ENCODE measurements around the gene ZNF648. TPM values are rescaled to one million over a fixed set of nuclear protein-coding genes. Genes with fewer than 3 reads are reported as not detected.
A peak's percentile ranks its signal among the peaks of the same experiment; 100 is the strongest.
"Not testable (repeated sequence)": the region's sequence is repeated elsewhere in the genome, so short reads cannot be mapped to it uniquely, and the experiment has no call there.

ZNF648 gene
- not detected in 2 replicates for total RNA-seq (2014; rRNA removed; shearing (Covaris generic))

- DNase-seq (ENCODE audit: low read depth) = no peak
These were observed at the start of gene ZNF648 for GRCh38 chr1:182061594-182061993. ZNF648 (minus strand) TSS chr1:182061712; CDS start chr1:182058010, 3,702 bp downstream.

- DNase-seq (ENCODE audit: low read depth) = no peak
These were observed 49.1 kb upstream of the ZNF648 start for GRCh38 chr1:182110635-182111034.

GRCh38 chr1:182109771-182110170 is 48.3 kb upstream of the ZNF648 start:
- DNase-seq (ENCODE audit: low read depth) = no peak

DNA sequence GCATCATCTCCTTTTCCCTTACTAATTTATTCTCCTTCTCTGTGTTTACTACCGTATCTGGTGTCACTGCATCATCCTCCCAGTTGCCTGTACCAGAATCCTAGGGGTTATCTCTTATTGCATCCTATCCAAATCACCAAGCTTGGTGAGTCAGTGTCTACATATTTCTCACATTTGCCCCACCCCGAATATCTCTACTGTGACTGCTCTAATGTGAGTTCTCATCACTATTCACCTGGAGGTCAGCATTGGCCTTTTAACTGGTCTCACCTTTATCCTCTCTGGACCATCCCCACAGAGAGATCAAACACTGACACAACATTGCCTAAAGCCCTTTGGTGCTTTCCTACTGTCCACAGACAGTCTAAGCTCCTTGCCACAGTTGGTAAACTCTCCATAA is 45.7 kb upstream of the ZNF648 start:
- DNase-seq (ENCODE audit: low read depth) = no peak

DNA sequence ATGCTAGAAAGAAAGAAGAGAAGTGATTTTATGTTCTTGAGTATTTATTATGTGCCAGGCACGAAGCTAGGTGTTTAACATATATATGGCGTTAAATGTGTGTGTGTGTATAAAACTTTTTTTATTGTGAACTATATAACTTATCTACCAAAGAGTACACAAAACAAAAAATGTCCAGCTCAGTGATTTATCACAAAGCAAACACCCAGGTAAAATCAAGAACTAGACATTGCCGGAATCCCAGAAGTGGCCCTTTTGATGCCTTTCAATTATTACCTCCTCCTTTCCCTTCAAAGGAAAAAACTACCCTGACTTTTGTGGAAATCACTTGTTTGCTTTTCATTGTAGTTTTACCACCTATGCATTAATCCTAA is 40.5 kb upstream of the ZNF648 start:
- DNase-seq (ENCODE audit: low read depth) = no peak

DNA sequence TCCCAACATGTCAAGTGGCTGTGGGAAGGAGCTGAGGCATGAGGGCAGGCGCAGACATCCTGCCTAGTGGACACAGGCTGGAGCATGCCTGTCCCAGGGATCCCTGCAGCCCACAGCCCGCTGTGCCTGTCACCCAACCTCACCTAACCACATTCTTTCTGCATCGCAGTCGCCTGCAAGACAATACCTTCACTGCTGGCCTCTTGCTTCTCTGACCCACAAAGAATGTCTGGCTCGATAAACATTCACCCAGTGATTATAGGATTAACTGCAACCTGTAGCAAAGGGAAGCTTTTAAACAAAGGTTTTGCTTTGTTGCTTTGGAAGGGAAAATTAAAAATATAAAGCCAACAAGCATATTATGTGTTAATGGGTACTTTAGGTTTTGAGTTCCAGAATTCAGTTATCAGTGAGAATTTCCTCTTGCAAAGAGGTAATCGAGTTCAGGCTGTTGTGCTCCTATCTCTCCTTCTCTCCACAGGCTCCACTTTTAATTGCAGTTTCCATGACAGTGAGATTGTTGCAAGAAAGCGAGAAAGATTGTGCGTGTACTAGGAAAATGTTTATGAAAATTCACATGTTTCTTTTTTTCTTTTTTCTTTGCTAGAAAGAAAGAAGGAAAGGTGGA is 40.0 kb upstream of the ZNF648 start:
- no peak for DNase-seq (ENCODE audit: low read depth)

GRCh38 chr1:182098301-182098700 is 36.8 kb upstream of the ZNF648 start:
- no peak for DNase-seq (ENCODE audit: low read depth)

DNA sequence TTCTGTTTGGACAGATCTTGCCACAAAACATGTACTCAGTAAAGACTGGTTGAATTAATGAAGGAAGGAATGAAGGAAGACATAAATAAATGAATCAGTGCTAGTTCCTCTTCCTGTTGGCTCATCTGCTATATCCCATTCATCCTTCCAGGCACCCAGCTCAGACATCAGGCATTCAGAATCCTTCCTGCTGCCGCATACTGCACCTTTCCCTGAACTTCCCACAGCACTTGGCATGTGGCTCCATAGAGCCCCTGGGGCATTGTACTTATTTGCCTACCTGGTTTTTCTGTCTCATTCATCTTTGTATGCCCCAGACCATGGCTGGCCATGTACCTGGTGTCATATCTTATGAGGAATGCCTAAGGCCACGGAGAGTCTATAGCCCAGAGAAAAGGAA is 34.4 kb upstream of the ZNF648 start:
- no peak for DNase-seq (ENCODE audit: low read depth)

DNA sequence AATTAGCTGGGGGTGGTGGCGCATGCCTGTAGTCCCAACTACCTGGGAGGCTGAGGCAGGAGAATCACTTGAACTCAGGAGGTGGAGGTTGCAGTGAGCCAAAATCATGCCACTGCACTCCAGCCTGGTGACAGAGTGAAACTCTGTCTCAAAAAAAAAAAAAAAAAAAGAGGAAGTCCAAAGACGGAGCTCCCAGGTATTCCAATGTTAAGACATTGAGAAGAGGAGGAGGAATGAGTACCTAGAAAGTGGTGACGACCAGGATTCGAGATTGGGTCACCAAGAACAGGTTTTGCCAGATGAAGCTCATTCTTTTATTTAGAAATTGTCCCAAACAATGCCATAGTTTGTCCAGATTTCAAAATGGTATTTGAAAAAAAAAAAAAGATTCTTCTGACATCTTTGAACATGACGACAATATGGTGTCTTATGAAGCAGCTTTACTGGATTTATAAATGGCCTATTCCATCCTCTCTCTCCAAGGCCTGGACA is 33.0 kb upstream of the ZNF648 start:
- not testable (repeated sequence) for DNase-seq (ENCODE audit: low read depth)

DNA sequence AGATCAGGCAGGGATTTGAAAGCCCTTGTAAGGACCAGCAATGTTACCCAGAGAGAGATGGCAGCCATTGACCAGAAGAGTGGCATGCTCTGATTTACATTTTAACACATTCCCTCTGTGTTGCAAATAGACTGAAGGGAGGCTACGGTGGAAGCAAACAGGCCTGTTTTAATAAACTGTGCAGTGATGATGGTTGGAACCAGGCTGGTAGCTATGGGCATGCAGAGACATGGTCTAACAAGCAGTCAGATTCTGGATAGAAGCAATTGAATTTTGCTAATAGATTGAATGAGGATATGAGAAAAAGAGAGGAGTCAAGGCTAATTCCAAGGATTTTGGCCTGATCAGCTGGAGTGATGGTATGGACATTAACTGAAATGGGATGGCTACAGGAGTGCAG is 32.3 kb upstream of the ZNF648 start:
- DNase-seq (ENCODE audit: low read depth) = no peak

DNA sequence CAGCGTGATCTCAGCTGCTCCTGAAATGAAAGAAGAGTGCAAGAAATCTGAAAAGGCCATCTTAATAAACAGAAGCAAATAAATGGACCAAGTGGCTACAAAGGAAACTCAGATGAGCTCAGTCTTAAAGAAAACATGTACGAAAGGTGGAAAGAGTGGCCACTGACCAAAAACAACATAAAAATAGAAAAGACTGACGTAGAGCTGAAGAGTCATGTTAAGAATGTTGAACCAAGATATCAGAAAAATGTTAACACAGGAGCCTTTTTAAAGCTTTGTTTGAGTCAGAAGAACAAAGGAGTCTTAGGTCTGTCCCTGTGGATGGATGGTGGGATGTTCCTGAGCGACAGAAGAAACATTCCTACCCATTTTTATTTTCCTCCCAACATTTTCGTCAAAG is 30.8 kb upstream of the ZNF648 start:
- DNase-seq (ENCODE audit: low read depth) = no peak

GRCh38 chr1:182091083-182091482 is 29.6 kb upstream of the ZNF648 start:
- DNase-seq (ENCODE audit: low read depth) = no peak

- peak; percentile 59 for DNase-seq (ENCODE audit: low read depth)
These were observed 26.3 kb upstream of the ZNF648 start for GRCh38 chr1:182087719-182088350.

- DNase-seq (ENCODE audit: low read depth) = peak; percentile 6
These were observed 25.8 kb upstream of the ZNF648 start for GRCh38 chr1:182087304-182087703.

- DNase-seq (ENCODE audit: low read depth) = no peak
These were observed 25.1 kb upstream of the ZNF648 start for GRCh38 chr1:182086620-182087019.

DNA sequence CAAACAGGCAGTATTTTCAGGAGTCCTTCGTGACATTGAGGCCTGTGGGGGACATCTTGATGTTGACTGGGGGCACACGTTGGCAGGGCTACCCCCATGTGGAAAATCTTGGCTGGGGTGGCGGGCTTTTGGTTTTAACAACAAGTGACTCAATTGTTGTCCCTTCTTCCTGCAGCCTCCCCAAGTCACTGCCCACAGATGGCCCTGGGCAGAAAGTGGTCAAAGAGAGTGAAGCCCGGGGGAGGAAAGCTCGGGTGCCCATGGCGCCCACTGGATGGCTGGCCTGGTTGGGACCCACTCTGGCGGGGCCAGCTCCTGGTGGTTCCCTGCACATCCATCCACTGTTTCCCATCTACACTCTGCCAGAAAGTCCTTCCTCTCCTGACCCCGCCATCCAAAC is 24.6 kb upstream of the ZNF648 start:
- DNase-seq (ENCODE audit: low read depth) = no peak

DNA sequence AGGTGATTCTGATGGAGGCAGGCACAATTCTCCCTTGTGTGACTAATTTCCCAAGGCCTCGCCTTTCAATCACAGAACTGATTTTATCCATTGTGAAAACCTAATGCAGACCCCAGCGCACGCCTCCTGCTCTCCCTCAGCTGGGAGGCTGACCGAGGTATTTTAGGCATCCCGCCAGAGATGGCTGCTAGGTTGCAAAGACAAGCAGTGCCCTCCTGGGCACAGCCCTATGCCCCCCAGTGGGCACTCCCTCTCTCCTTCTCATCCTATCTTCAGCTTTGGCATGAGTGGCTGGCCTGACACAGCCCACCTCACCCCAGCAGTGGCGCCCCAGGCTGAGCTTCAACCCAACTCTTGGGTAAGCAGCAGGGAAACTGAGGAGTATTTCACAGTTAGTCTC is 24.2 kb upstream of the ZNF648 start:
- DNase-seq (ENCODE audit: low read depth) = no peak

DNA sequence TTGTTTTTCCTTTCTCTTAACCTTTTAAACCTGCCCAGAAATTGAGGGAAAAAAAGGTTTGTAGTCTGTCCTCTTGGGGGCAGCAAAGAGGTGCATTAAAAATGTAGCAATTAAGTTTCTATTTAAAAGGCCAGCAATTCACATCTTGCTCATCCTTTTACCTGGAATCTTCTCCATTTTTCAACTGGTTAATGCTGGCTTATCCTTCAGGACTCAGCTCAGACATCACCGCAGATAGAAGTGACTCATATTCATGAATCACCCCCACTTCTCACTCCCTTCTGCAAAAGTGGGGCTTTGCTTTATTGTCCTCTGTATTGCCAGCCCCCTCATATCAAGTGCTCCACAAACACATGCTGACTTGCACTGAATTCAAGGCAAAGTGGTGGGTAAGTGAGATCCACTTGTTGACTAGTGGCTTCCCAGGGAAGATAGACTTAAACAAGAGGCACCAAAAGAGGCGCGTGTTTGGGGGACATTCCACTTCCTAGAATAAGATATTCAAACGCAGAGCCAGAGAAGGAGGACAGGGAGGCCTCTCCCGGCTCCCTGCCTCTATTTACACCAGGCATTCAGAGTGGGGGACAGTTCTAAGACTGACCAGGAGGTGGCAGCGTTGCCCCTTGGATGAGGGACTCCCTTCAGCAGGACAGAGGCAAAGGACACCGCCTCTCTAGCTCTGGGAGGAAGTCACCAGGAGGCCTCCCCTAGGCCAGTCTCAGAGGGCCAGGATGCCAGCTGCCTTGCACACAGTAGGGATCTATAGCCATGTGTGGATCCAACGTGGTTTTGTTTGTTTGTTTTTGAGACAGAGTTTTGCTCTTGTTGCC is 23.2 kb upstream of the ZNF648 start:
- DNase-seq (ENCODE audit: low read depth) = peak; percentile 65

DNA sequence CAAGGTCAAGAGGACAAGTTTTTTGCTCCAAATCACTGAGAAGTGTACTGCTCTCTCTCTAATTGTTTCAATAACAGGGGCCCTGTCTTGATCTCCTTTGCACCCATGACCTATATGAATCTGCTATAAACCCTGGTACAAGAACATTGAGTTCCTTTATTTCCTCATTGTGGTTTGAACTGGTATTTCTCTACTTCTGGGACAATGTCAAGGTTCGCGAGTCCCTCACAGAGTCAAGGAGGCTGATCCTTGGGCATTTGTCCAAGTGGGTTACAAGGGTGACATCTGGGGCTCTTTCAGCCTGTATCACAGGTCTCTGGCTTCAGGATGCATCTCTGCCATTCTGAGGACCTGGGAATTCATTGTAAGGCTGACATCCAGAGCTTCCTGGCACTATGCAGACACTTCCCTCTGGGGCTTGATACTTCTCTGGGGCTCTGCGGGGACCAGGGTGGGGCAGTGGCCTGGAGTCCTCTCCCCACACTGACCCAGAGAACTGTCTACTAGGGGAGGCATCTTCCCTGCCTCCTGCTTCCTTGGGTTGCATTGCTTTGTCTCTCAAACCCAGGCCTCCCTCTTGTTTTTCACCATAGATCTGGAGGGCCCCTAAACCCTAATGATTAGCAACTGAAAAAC is 22.5 kb upstream of the ZNF648 start:
- no peak for DNase-seq (ENCODE audit: low read depth)

DNA sequence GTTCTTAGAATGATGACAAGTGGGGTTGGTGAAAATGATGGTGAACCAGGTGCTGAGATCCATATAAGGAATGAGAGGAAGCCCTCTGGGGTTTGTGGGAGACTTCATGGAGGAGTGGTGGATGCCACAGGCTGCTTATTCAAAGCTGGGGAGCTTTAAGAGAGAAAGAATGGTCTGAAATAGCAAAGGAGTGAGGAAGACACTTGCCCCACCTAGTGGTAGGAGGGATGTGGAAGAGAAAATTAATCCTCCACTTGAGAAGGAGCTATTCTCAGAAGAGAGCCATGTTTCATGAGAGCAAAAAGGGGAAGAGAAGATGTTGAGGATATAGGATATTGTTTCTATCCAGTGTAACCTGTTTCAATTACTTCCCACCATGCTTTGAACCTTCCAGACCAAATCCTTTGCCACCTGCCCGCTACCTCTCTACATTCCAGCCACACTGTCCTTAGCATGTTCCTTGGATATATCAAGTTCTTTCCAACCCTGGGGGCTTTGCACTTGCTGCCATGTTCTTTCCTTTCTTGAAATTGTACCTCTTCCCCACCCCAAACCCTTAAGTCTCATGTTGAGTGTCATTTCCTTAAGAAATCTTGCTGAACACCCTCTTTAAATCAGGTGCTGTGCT is 19.6 kb upstream of the ZNF648 start:
- DNase-seq (ENCODE audit: low read depth) = peak; percentile 31

DNA sequence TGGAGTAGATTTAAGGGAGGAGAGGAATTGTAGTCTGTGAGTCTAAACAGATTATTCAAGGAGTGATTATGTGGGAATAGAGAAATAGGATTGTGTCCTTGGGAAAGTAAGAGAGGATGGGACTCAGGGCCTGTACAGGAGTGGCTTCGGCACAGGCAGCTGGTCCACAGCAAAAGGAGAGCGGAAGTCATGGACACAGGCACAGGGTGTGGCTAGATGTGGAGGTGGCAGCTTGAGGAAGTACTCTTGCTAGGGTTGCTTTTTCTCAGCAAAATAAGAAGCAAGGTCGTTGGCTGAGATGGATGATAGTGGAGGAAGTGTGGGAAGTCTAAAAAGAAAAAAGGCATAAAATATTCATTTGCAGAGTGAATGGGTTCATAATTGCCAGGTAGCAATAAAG is 18.5 kb upstream of the ZNF648 start:
- no peak for DNase-seq (ENCODE audit: low read depth)

GRCh38 chr1:182071924-182072323 is 10.4 kb upstream of the ZNF648 start:
- DNase-seq (ENCODE audit: low read depth) = no peak
